HepG2 (cell line): ENCODE results near the gene AFF4. TPM values are rescaled to one million over a fixed set of nuclear protein-coding genes. Genes with fewer than 3 reads are reported as not detected.

ENCODE experiments used
- AKNA ChIP-seq: sonication (generic); formaldehyde crosslinking; IDR thresholded peaks from 2 replicates; pipeline ENCODE4 v1.4.0; 2020; ENCODE audit warnings: missing genetic modification reagents, borderline replicate concordance
- E2F1 ChIP-seq: sonication (generic); formaldehyde crosslinking; IDR thresholded peaks from 2 replicates; pipeline ENCODE4 v1.5.0; 2020; ENCODE audit warnings: missing genetic modification reagents
- EEA1 ChIP-seq: sonication (generic); formaldehyde crosslinking; IDR thresholded peaks from 2 replicates; pipeline ENCODE4 v1.5.1; 2020; ENCODE audit warnings: mild to moderate bottlenecking, missing genetic modification reagents, borderline replicate concordance
- HNF4G ChIP-seq, 2 experiments: sonication (generic) in 1 of 2; formaldehyde crosslinking in 1 of 2; IDR thresholded peaks; 2 replicates each; pipeline versions ENCODE4 v1.4.0 to v1.6.1; 2011 to 2020; ENCODE audit warnings: borderline replicate concordance in 2 of 2, low read depth in 2 of 2, mild to moderate bottlenecking in 2 of 2, low read length in 1 of 2, missing genetic modification reagents in 1 of 2, moderate library complexity in 1 of 2
- KAT8 ChIP-seq: IDR thresholded peaks from 2 replicates; pipeline ENCODE4 v1.6.1; 2016; ENCODE audit warnings: missing genetic modification reagents, missing compliant biosample characterization
- MTA3 ChIP-seq: sonication (generic); formaldehyde crosslinking; IDR thresholded peaks from 2 replicates; pipeline ENCODE4 v1.4.0; 2020; ENCODE audit warnings: missing genetic modification reagents
- ZNF224 ChIP-seq: sonication (generic); formaldehyde crosslinking; IDR thresholded peaks from 2 replicates; pipeline ENCODE4 v1.5.0; 2020; ENCODE audit warnings: mild to moderate bottlenecking, missing genetic modification reagents
- ZNF652 ChIP-seq: IDR thresholded peaks from 2 replicates; pipeline ENCODE4 v1.6.1; 2016; ENCODE audit warnings: low read depth, borderline replicate concordance
- ZNF670 ChIP-seq: sonication (generic); formaldehyde crosslinking; IDR thresholded peaks from 2 replicates; pipeline ENCODE4 v1.8.0; 2022; ENCODE audit warnings: mild to moderate bottlenecking, missing genetic modification reagents, borderline replicate concordance
- ZSCAN31 ChIP-seq: sonication (generic); formaldehyde crosslinking; IDR thresholded peaks from 2 replicates; pipeline ENCODE4 v1.5.0; 2020; ENCODE audit warnings: low read depth, mild to moderate bottlenecking, missing genetic modification reagents
- polyA plus RNA-seq, 8 experiments: library from polyadenylated mRNA; depleted of rRNA in 3 of 8; stranded (reverse) in 7 of 8; unstranded in 1 of 8; fragments of >200 nt; fragmentation: Illumina TruSeq in 4 of 8; extraction: Trizol in 4 of 8; gene quantifications; 2 replicates each; pipeline versions ENCODE4 v1.2.1 to v1.2.3, GENCODE V29; 2011 to 2016; ENCODE audit warnings: low read depth in 4 of 8, missing spikeins in 1 of 8, mixed read lengths in 1 of 8; ENCODE audit not compliant: insufficient read depth in 1 of 8
- total RNA-seq, 5 experiments: library from RNA; depleted of rRNA; stranded (reverse); fragments of >200 nt; fragmentation: Illumina TruSeq; extraction: Trizol; gene quantifications; 2 replicates each; pipeline ENCODE4 v1.2.3, GENCODE V29; 2016; ENCODE audit warnings: low read depth in 1 of 5

AFF4 gene
- total and polyA plus RNA-seq, 2 of the 13 experiments (the other 11 are each of a cell fraction or from before 2014, with no cell fraction given): 22.1 to 25.5 TPM

DNA sequence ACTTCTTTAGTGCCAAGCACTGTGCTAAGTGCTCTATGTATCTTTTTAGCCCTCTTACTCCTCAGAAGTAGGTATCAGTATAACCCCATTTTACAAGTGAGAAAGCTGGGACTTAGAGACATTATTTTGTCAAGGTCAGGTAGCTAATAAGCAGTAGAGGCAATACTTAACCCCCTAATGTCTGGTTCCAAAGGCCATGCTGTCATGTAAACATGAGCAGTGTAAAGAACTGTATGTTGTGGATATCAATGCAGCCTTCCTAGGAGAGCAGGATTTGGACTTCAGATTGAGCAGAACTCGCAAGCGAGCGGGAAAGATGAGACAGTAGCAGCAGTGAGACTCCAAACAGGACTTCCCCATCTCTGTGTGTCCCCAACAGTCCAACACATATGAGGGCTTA lies 129.4 kb downstream of the AFF4 start (continued):
- TF ChIP-seq ZNF652 (CRISPR knock-in tag) (peak; percentile 91), MTA3 (no peak), ZNF224 (CRISPR knock-in tag) (no peak), ZNF670 (no peak), AKNA (no peak), KAT8 (CRISPR knock-in tag) (no peak), E2F1 (no peak), HNF4G (IDR thresholded peaks at IDR 0.05; ENCODE audit: borderline replicate concordance, low read depth, low read length) (no peak), HNF4G (CRISPR knock-in tag; IDR thresholded peaks at IDR 0.05; ENCODE audit: borderline replicate concordance, low read depth) (no peak), ZSCAN31 (CRISPR knock-in tag) (no peak), EEA1 (no peak)
